SIG-M5 (cell line): ENCODE data around the gene GID8.

ENCODE experiments used
- DNase-seq: peaks from one replicate; lab custom pipeline; 2025; lab: John Stamatoyannopoulos, UW

GID8 gene

GRCh38 chr20:62986257-62986800, 48.4 kb downstream of the GID8 start:
- DNase-seq: no peak

- no peak for DNase-seq
These were observed 49.2 kb downstream of the GID8 start for GRCh38 chr20:62987114-62987513.

- no peak for DNase-seq
These were observed 51.3 kb downstream of the GID8 start for GRCh38 chr20:62989201-62989601.

GRCh38 chr20:62990306-62990825, 52.4 kb downstream of the GID8 start:
- DNase-seq: no peak

GRCh38 chr20:62991196-62991807, 53.4 kb downstream of the GID8 start:
- no peak for DNase-seq

GRCh38 chr20:62991863-62992262, 53.9 kb downstream of the GID8 start:
- DNase-seq: no peak

GRCh38 chr20:62993856-62994494, 56.0 kb downstream of the GID8 start:
- no peak for DNase-seq

- no peak for DNase-seq
These were observed 56.9 kb downstream of the GID8 start for GRCh38 chr20:62994869-62995281.

GRCh38 chr20:62995481-62995880, 57.5 kb downstream of the GID8 start:
- DNase-seq: no peak

GRCh38 chr20:62995898-62996595, 58.1 kb downstream of the GID8 start:
- no peak for DNase-seq

GRCh38 chr20:62996596-62996982, 58.6 kb downstream of the GID8 start:
- DNase-seq: no peak

- DNase-seq: no peak
These were observed 59.6 kb downstream of the GID8 start for GRCh38 chr20:62997417-62998035.
